Suprapubic skin (tissue), 4 donors: ENCODE measurements around the gene FARS2.

Source experiments
- CTCF ChIP-seq, 2 donors: fragments of 200-600 bp in 1 of 2; fragments of 450-650 bp in 1 of 2; sonication (generic) in 1 of 2; IDR thresholded peaks; one replicate each; pipeline ENCODE4 v1.5.1; 2016 to 2019; ENCODE audit warnings: antibody characterized with exemption in 2 of 2, mild to moderate bottlenecking in 1 of 2, moderate library complexity in 1 of 2
- EP300 ChIP-seq: sonication (generic); formaldehyde crosslinking; IDR thresholded peaks from one replicate; pipeline ENCODE4 v1.6.1; 2017; ENCODE audit warnings: antibody characterized with exemption
- POLR2A ChIP-seq, 2 donors: fragments of 450-650 bp; IDR thresholded peaks; one replicate each; pipeline ENCODE4 v1.6.1; 2017; ENCODE audit warnings: antibody characterized with exemption in 2 of 2, mild to moderate bottlenecking in 2 of 2, moderate library complexity in 2 of 2
- POLR2AphosphoS5 ChIP-seq, 3 donors: sonication (generic); formaldehyde crosslinking; IDR thresholded peaks; one replicate each; pipeline ENCODE4 v1.6.1; 2017; ENCODE audit warnings: antibody characterized with exemption in 3 of 3

DNA sequence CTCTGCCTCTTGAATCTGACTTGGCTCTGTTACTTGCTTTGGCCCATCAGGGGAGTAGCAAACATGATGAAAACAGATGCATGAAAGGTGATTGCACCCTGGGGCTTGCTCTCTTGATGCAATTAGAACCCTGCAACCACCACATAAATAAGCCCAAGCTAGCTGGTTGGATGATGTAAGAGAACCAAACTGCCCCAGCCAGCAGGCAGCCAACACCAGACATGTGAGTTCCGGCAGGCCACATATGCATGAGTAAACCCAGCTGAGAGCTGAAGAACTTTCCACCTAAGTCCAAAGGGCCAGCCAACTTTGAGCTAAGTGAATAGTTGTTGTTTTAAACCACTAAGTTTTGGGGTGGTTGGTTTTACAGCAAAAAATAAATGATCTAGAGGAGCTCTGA is 268.4 kb downstream of the FARS2 start:
- TF ChIP-seq CTCF (IDR thresholded peaks at IDR 0.05): no peak
- TF ChIP-seq POLR2AphosphoS5 (IDR thresholded peaks at IDR 0.05): no peak
- TF ChIP-seq POLR2A (IDR thresholded peaks at IDR 0.05): no peak
- no peak for TF ChIP-seq EP300
